SK-N-SH (cell line): ENCODE data around the gene R3HDM2. TPM values are rescaled to one million over a fixed set of nuclear protein-coding genes. Genes with fewer than 3 reads are reported as not detected.
A peak's percentile ranks its signal among the peaks of the same experiment; 100 is the strongest.

Experiments used
- CTCF ChIA-PET: fragments of 300-600, 350-600 bp; formaldehyde crosslinking; extraction: SDS; loops from one replicate; lab custom pipeline; 2021; lab: Yijun Ruan, JAX
- POLR2A ChIA-PET: fragments of 350-600 bp; sonication (Branson Sonifier 250); formaldehyde crosslinking; extraction: SDS; loops from one replicate; lab custom pipeline; 2020; ENCODE audit warnings: antibody characterized with exemption, inconsistent platforms; lab: Yijun Ruan, JAX
- DNase-seq: peaks from one replicate; pipeline ENCODE4 v3.0.0; 2012
- H2AFZ ChIP-seq: fragments of 200-600 bp; sonication (generic); 2 replicates; pipeline ENCODE4 v1.8.1; 2016; ENCODE audit warnings: antibody characterized with exemption, mild to moderate bottlenecking, low read depth
- H3F3A ChIP-seq: fragments of 200-600 bp; sonication (generic); replicated peaks from 2 replicates; pipeline ENCODE3; 2016; ENCODE audit warnings: antibody characterized with exemption, mild to moderate bottlenecking; ENCODE audit not compliant: insufficient read depth
- H3K27ac ChIP-seq, 2 experiments: fragments of 200-500 bp in 1 of 2; fragments of 200-600 bp in 1 of 2; sonication (Bioruptor generic) in 1 of 2; sonication (generic), shearing (Covaris generic) in 1 of 2; 2 replicates each; pipeline versions ENCODE4 v1.5.1 to v1.6.1; 2014 to 2016; ENCODE audit warnings: low read depth in 2 of 2, inconsistent platforms in 1 of 2, low read length in 1 of 2, mild to moderate bottlenecking in 1 of 2, mixed read lengths in 1 of 2
- H3K27me3 ChIP-seq: fragments of 200-600 bp; sonication (generic), shearing (Covaris generic); 2 replicates; pipeline ENCODE4 v1.6.1; 2016; ENCODE audit warnings: mixed run types; ENCODE audit not compliant: insufficient read depth
- H3K36me3 ChIP-seq, 2 experiments: fragments of 200-500 bp in 1 of 2; fragments of 200-600 bp in 1 of 2; sonication (Bioruptor generic) in 1 of 2; sonication (generic) in 1 of 2; replicated peaks in 1 of 2; 2 replicates each; pipeline versions ENCODE3 to v1.5.1; 2014 to 2016; ENCODE audit warnings: low read length in 1 of 2, mild to moderate bottlenecking in 1 of 2; ENCODE audit not compliant: insufficient read depth in 2 of 2, control insufficient read depth in 1 of 2
- H3K4me1 ChIP-seq, 2 experiments: fragments of 200-500 bp in 1 of 2; fragments of 200-600 bp in 1 of 2; sonication (Bioruptor generic) in 1 of 2; sonication (generic), shearing (Covaris generic) in 1 of 2; 2 replicates each; pipeline versions ENCODE4 v1.5.1 to v1.6.1; 2014 to 2016; ENCODE audit warnings: low read depth in 1 of 2, low read length in 1 of 2, mixed run types in 1 of 2; ENCODE audit not compliant: insufficient read depth in 2 of 2, control insufficient read depth in 1 of 2
- H3K4me2 ChIP-seq: fragments of 200-600 bp; sonication (generic), shearing (Covaris generic); 2 replicates; pipeline ENCODE4 v1.6.1; 2017; ENCODE audit warnings: mixed run types
- H3K4me3 ChIP-seq, 2 experiments: fragments of 200-500 bp in 1 of 2; fragments of 200-600 bp in 1 of 2; sonication (Bioruptor generic) in 1 of 2; sonication (generic), shearing (Covaris generic) in 1 of 2; 2 replicates each; pipeline versions ENCODE4 v1.5.1 to v1.8.1; 2014 to 2016; ENCODE audit warnings: low read depth in 2 of 2, inconsistent platforms in 1 of 2, low read length in 1 of 2, mild to moderate bottlenecking in 1 of 2, mixed read lengths in 1 of 2, moderate library complexity in 1 of 2
- H3K79me2 ChIP-seq: fragments of 200-600 bp; sonication (generic); 2 replicates; pipeline ENCODE4 v1.8.1; 2017; ENCODE audit warnings: mild to moderate bottlenecking; ENCODE audit not compliant: insufficient read depth
- H3K9ac ChIP-seq: fragments of 200-600 bp; sonication (generic); 2 replicates; pipeline ENCODE4 v1.6.1; 2017; ENCODE audit warnings: mixed run types
- H3K9me2 ChIP-seq: fragments of 200-600 bp; sonication (generic); 2 replicates; pipeline ENCODE4 v1.6.1; 2017; ENCODE audit warnings: mixed run types
- H3K9me3 ChIP-seq: fragments of 200-600 bp; sonication (generic); 2 replicates; pipeline ENCODE4 v1.6.1; 2017; ENCODE audit warnings: mixed run types, mild to moderate bottlenecking, moderate library complexity
- H4K20me1 ChIP-seq: fragments of 200-600 bp; sonication (generic); 2 replicates; pipeline ENCODE4 v1.6.1; 2017; ENCODE audit warnings: mild to moderate bottlenecking, mixed run types; ENCODE audit not compliant: insufficient read depth
- CHD2 ChIP-seq: fragments of 150-350 bp; IDR thresholded peaks from 2 replicates; pipeline ENCODE4 v1.6.1; 2018; ENCODE audit warnings: low read length; ENCODE audit not compliant: partially characterized antibody
- ELF1 ChIP-seq: IDR thresholded peaks from 2 replicates; pipeline ENCODE4 v1.4.0; 2012
- EZH2phosphoT487 ChIP-seq: fragments of 200-600 bp; sonication (generic); IDR thresholded peaks from 2 replicates; pipeline ENCODE4 v1.6.1; 2017; ENCODE audit warnings: low read depth, mixed run types, mild to moderate bottlenecking, antibody characterized with exemption, moderate library complexity, borderline replicate concordance
- FOSL2 ChIP-seq: IDR thresholded peaks from 2 replicates; pipeline ENCODE4 v1.4.0; 2012; ENCODE audit warnings: low read depth, mild to moderate bottlenecking, moderate library complexity, borderline replicate concordance
- FOXM1 ChIP-seq: IDR thresholded peaks from 2 replicates; pipeline ENCODE4 v1.4.0; 2012; ENCODE audit warnings: low read depth, mild to moderate bottlenecking
- GATA2 ChIP-seq: sonication (generic); formaldehyde crosslinking; IDR thresholded peaks from 2 replicates; pipeline ENCODE4 v1.5.0; 2020; ENCODE audit warnings: mild to moderate bottlenecking, missing genetic modification reagents
- JUND ChIP-seq: IDR thresholded peaks from 2 replicates; pipeline ENCODE4 v1.4.0; 2012
- MEF2A ChIP-seq: IDR thresholded peaks from 2 replicates; pipeline ENCODE4 v1.4.0; 2012; ENCODE audit warnings: low read depth, borderline replicate concordance
- MXI1 ChIP-seq: IDR thresholded peaks from 2 replicates; pipeline ENCODE4 v1.6.1; 2012; ENCODE audit warnings: mild to moderate bottlenecking, low read depth, low read length, improper control_type of control experiment
- NFIC ChIP-seq: IDR thresholded peaks from 2 replicates; pipeline ENCODE4 v1.4.0; 2012; ENCODE audit warnings: borderline replicate concordance
- POLR2AphosphoS5 ChIP-seq: IDR thresholded peaks from 2 replicates; pipeline ENCODE4 v1.6.1; 2012; ENCODE audit warnings: low read depth, low read length
- RCOR1 ChIP-seq: fragments of 150-350 bp; IDR thresholded peaks from 2 replicates; pipeline ENCODE4 v1.6.1; 2017; ENCODE audit warnings: antibody characterized with exemption, low read length
- RFX5 ChIP-seq: IDR thresholded peaks from 2 replicates; pipeline ENCODE4 v1.6.1; 2012; ENCODE audit warnings: mild to moderate bottlenecking, improper control_type of control experiment, low read length
- RXRA ChIP-seq: IDR thresholded peaks from 2 replicates; pipeline ENCODE4 v1.4.0; 2012; ENCODE audit warnings: low read depth, mild to moderate bottlenecking, borderline replicate concordance
- TEAD4 ChIP-seq: IDR thresholded peaks from 2 replicates; pipeline ENCODE4 v1.4.0; 2012; ENCODE audit warnings: mild to moderate bottlenecking, borderline replicate concordance; ENCODE audit not compliant: insufficient read depth
- YY1 ChIP-seq: IDR thresholded peaks from 2 replicates; pipeline ENCODE4 v1.4.0; 2012; ENCODE audit warnings: low read depth, mild to moderate bottlenecking
- WGBS: methylation state at CpG from one replicate; pipeline ENCODE4 v1.1.6; 2017; ENCODE audit warnings: low lambda C conversion rate; 5-methylcytosine and 5-hydroxymethylcytosine counted together
- polyA plus RNA-seq, 3 experiments: library from polyadenylated mRNA; depleted of rRNA; stranded (reverse); fragments of >200 nt; gene quantifications; 2 replicates each; pipeline ENCODE4 v1.2.3, GENCODE V29; 2012
- TF ChIP-seq, protein P1 (sequence below): fragments of 150-350 bp; IDR thresholded peaks from 2 replicates; pipeline ENCODE4 v1.6.1; 2017; ENCODE audit warnings: antibody characterized with exemption, low read length, low read depth, borderline replicate concordance
- TF ChIP-seq, protein P2 (sequence below): IDR thresholded peaks from 2 replicates; pipeline ENCODE4 v1.4.0; 2012; ENCODE audit warnings: low read depth
- TF ChIP-seq, protein P3 (sequence below): IDR thresholded peaks from 2 replicates; pipeline ENCODE4 v1.4.0; 2012; ENCODE audit warnings: low read depth, borderline replicate concordance
- TF ChIP-seq, protein P4 (sequence below): IDR thresholded peaks from 2 replicates; pipeline ENCODE4; 2012
- TF ChIP-seq, protein P5 (sequence below): IDR thresholded peaks from 2 replicates; pipeline ENCODE4 v1.6.1; 2012; ENCODE audit warnings: mild to moderate bottlenecking, low read depth, low read length, moderate library complexity

Gene R3HDM2
- polyA plus RNA-seq, 1 of the 3 experiments (the other 2 are of a cell fraction), result 23.1 TPM

DNA sequence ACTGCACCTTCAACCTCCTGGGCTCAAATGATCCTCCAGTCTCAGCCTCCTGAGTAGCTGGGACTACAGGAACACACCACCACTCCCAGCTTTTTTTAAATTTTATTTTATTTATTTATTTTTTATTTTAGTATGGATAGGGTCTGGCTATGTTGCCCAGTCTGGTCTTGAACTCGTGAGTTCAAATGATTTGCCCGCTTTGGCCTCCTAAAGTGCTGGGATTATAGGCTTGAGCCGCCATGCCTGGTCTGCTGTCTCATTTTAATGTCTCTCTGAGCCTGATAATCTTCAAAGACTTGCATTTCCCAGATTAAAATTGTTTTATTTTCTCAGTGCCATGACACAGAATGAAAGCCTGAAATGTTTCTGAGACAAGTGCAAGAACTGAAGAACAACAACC, 2.5 kb upstream of the R3HDM2 start (continued):
- TF ChIP-seq, protein P1, sequence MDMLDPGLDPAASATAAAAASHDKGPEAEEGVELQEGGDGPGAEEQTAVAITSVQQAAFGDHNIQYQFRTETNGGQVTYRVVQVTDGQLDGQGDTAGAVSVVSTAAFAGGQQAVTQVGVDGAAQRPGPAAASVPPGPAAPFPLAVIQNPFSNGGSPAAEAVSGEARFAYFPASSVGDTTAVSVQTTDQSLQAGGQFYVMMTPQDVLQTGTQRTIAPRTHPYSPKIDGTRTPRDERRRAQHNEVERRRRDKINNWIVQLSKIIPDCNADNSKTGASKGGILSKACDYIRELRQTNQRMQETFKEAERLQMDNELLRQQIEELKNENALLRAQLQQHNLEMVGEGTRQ, result no peak
- TF ChIP-seq MEF2A (no peak), ELF1 (no peak), RFX5 (no peak), JUND (no peak)
- TF ChIP-seq, protein P2, sequence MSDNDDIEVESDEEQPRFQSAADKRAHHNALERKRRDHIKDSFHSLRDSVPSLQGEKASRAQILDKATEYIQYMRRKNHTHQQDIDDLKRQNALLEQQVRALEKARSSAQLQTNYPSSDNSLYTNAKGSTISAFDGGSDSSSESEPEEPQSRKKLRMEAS, result no peak

DNA sequence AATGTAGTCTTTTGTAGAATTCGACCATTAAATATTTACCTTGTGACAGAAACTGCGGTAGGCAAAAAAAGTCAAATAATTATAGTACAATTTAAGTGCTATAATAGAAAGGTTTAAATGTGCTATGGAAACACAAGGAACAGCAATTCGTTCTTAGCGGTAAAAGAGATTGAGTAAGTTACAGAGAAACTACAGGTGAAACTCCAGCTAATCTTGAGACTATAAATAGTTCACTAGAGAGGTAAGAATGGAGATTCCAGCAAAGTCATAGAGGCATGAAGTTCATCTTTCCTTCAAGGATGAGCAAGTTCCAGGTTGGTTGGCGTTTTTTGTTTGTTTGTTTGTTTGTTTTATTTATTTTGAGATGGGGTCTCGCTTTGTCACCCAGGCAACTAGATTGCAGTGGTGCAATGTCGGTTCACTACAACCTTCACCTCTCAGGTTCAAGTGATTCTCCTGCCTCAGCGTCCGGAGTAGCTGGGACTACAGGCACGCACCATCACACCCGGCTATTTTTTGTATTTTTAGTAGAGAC, 878 bp upstream of the R3HDM2 start:
- 98% methylated on average over 11 of the region's 11 CpGs for WGBS
- peak overlapping the region; percentile 90 for H2AFZ ChIP-seq
- no peaks in the 10 kb centered on the region for H3K9me2 ChIP-seq
- peaks cover 0 to 3% of the 10 kb centered on the region in 2 experiments; a peak in 1 of 4 replicates for H3K4me1 ChIP-seq
- no peaks in the 10 kb centered on the region for H3K9me3 ChIP-seq
- ChIA-PET POLR2A (no interaction called here), CTCF (interaction anchor here (0.7 to 3.4 kb wide), 6 partner anchors 19 to 218 kb away, joined by 3 to 9 read pairs (median 4); no protein-coding TSS in a partner anchor)
- no peaks in the 10 kb centered on the region for H4K20me1 ChIP-seq
- H3K79me2 ChIP-seq, result peaks cover 32% of the 10 kb centered on the region
- no peak overlapping the region; a peak in 1 of 4 replicates for H3K4me3 ChIP-seq
- TF ChIP-seq, protein P3, sequence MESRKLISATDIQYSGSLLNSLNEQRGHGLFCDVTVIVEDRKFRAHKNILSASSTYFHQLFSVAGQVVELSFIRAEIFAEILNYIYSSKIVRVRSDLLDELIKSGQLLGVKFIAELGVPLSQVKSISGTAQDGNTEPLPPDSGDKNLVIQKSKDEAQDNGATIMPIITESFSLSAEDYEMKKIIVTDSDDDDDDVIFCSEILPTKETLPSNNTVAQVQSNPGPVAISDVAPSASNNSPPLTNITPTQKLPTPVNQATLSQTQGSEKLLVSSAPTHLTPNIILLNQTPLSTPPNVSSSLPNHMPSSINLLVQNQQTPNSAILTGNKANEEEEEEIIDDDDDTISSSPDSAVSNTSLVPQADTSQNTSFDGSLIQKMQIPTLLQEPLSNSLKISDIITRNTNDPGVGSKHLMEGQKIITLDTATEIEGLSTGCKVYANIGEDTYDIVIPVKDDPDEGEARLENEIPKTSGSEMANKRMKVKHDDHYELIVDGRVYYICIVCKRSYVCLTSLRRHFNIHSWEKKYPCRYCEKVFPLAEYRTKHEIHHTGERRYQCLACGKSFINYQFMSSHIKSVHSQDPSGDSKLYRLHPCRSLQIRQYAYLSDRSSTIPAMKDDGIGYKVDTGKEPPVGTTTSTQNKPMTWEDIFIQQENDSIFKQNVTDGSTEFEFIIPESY, result no peak
- TF ChIP-seq RFX5 (no peak), RCOR1 (no peak), TEAD4 (no peak), FOSL2 (no peak), GATA2 (no peak), FOXM1 (no peak), NFIC (no peak), EZH2phosphoT487 (no peak), YY1 (no peak), RXRA (no peak), JUND (no peak), POLR2AphosphoS5 (no peak), CHD2 (no peak), MXI1 (no peak)
- TF ChIP-seq, protein P2, result no peak
- TF ChIP-seq, protein P4, sequence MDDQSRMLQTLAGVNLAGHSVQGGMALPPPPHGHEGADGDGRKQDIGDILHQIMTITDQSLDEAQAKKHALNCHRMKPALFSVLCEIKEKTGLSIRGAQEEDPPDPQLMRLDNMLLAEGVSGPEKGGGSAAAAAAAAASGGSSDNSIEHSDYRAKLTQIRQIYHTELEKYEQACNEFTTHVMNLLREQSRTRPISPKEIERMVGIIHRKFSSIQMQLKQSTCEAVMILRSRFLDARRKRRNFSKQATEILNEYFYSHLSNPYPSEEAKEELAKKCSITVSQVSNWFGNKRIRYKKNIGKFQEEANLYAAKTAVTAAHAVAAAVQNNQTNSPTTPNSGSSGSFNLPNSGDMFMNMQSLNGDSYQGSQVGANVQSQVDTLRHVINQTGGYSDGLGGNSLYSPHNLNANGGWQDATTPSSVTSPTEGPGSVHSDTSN, result no peak
- TF ChIP-seq, protein P5, sequence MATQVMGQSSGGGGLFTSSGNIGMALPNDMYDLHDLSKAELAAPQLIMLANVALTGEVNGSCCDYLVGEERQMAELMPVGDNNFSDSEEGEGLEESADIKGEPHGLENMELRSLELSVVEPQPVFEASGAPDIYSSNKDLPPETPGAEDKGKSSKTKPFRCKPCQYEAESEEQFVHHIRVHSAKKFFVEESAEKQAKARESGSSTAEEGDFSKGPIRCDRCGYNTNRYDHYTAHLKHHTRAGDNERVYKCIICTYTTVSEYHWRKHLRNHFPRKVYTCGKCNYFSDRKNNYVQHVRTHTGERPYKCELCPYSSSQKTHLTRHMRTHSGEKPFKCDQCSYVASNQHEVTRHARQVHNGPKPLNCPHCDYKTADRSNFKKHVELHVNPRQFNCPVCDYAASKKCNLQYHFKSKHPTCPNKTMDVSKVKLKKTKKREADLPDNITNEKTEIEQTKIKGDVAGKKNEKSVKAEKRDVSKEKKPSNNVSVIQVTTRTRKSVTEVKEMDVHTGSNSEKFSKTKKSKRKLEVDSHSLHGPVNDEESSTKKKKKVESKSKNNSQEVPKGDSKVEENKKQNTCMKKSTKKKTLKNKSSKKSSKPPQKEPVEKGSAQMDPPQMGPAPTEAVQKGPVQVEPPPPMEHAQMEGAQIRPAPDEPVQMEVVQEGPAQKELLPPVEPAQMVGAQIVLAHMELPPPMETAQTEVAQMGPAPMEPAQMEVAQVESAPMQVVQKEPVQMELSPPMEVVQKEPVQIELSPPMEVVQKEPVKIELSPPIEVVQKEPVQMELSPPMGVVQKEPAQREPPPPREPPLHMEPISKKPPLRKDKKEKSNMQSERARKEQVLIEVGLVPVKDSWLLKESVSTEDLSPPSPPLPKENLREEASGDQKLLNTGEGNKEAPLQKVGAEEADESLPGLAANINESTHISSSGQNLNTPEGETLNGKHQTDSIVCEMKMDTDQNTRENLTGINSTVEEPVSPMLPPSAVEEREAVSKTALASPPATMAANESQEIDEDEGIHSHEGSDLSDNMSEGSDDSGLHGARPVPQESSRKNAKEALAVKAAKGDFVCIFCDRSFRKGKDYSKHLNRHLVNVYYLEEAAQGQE, result no peak
- no peak for DNase-seq
- peak overlapping the region; percentile 73 for H3K4me2 ChIP-seq
- no peaks in the 10 kb centered on the region for H3K36me3 ChIP-seq
- no peaks in the 10 kb centered on the region for H3K27me3 ChIP-seq
- H3F3A ChIP-seq, result peaks cover 9% of the 10 kb centered on the region
- peak overlapping the region; percentile 82 for H3K9ac ChIP-seq
- peak overlapping the region; percentile 75 to 84; a peak in 3 of 4 replicates for H3K27ac ChIP-seq
